Inflammatory macrophage treated with lipopolysaccharide for 4 hours (primary cell): Measurements from ENCODE around the gene ABLIM3.
A peak's percentile ranks its signal among the peaks of the same experiment; 100 is the strongest.

Experiments used
- DNase-seq: peaks from one replicate; pipeline ENCODE4 v3.0.0-alpha.2; 2020

Gene ABLIM3

DNA sequence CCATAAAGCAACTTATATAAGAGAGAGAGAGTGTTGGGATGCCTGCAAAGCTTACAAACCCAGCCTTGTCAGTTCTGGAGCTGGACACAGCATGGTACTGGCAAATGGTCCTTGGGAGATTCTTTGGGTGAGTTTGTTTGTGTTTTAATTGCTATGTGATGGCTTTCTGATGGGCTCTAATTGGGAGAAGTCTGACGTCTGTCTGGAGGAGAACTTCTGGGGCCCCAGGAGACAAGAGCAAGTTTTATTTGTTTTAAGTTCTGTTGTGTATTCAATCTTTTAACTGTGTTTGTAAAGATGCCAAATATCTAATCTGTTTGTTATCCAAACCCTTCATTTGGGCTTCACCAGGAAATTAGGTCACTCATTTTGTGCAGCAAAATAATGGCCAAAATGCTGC is 80.0 kb downstream of the ABLIM3 start:
- no peak for DNase-seq

DNA sequence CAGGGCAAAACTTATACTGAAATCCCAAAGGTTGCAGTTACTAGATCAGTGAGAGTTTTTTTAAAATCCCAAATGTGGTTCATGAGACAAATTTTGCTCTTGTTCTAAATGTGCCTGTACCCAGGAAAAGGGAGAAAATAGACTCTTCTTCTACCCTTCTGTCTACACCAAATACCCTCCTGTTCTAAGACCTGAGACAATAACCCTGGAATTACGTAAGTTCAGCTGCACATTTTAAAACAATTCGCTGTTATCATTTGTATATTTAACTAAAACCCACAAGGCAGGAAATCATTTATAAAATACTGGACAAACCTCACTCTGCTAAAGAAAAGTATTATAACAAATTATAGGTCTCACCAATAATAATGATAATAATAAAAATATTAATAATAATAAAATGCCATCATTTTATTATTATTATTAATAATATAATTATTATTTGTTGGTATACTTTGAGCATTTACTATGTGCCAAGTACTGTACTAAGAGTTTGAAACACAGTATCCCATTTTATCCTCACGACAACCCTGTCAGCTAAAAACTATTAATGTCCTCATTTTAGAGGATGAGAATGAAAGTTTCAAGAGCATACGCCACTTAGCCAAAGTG is 80.5 kb downstream of the ABLIM3 start:
- no peak for DNase-seq

DNA sequence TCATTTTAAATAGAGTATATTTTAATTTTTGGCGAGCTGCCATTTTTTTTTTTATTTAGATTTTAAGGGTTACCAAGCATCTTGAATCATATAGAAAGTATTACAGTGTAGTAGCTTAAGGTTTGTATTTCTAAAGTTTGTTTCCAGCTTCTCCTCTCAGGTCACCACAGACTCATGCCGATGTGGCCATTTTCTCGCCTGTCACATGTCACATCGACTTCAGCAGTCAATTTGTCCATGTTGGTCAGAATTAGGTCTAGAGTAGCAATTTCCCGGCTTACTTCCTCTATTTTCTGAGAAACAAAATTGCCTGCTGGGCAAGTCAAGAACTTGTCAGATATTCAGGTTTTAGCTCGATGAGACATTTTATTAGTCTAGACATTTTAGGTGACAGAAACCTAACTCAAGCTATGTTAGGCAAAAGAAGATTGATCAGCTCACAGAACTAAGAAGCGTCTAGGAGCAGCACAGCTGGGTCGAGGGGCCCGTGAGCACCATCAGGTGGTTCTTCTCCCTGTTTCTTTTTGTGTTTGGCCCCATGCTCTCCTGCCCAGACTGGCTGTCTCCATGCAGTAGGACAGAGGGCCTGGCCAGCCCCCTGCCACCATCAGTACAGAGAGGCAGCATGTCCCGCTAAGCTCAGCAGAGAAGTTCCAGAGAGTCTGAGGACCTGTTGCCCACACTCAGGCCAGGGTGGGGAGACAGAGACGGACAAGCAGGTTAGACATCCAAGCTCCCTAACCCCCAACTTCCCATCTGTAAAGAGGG is 82.0 kb downstream of the ABLIM3 start:
- peak; percentile 69 for DNase-seq

DNA sequence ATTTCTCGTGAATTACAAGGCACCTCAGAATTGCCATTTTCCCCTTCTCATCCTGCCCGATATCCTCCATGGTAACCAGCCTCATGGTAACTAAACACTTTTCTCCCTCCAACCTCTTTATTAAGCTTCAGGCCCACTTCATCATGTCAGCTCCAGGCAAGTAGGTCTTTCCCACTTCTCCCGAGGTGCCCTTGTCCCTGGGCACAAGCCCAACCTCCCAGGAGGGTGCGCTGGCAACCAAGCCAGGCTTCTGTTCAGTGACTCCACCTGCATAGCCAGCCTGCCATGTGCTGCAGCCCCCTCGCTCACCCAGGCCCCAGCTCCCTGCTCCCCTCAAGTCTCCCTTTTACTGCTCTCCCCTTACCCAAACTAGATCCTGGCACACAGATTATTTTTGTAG is 83.0 kb downstream of the ABLIM3 start:
- DNase-seq: no peak

DNA sequence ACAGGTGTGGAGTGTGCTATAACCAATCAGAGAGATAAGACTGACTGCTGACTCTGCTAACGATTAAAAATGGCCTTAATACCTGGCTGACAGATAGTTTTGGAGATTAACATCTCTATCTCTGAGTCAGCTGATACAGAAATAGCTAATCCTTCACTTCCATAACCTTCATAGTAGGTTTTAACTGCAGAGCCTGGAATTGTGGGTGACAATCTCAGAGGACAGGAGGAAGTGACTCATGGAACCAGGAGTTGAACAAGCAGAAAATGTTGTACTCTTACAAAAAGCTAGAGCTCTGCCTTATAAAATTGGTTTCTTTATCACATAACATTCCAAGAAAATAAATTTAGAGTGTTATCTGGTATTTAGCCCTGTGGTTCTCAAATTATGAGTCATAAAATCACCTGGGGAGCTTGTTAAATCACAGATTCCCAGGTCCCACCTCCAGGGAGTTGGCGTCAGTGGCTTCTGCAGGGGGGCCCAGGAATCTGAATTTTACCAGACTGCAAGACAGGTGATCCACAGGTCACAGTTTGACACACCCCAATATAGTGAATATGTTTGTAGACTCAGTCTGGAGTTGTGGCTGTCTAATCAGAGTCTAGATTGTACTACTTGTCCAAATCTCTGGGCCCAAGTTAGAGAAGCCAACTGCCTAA is 86.0 kb downstream of the ABLIM3 start:
- peak; percentile 4 for DNase-seq

DNA sequence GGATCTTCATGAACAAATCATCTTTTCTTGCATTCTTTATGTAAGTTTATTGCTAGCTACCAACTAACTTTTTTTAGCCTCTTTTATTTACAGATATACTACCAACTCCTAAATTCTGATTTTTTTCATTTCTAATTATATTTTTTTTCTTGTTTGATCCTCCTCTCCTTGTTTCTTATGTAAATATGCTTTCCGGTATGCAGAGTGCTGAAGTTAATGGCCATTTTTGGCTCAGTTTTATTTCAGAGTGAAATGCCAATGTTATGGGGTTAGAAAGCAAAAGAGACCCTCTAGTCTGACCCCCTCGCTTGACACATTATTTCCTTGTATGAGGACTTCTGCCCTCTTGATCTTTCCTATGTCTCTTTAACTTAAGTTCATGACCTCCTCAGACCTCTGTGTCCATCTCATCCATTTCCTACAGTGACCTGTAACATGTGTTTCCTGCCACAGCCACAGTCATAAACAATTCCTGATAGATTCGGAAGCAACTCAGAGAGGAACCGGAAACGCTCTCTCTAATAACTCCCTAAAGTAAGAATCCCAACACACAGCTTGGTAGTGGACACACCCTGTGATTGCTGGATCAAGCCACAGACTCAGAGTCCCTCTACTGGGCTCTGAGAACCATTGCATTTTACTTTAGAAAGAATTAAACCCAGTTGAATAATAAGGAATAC is 87.5 kb downstream of the ABLIM3 start:
- DNase-seq: peak; percentile 72

DNA sequence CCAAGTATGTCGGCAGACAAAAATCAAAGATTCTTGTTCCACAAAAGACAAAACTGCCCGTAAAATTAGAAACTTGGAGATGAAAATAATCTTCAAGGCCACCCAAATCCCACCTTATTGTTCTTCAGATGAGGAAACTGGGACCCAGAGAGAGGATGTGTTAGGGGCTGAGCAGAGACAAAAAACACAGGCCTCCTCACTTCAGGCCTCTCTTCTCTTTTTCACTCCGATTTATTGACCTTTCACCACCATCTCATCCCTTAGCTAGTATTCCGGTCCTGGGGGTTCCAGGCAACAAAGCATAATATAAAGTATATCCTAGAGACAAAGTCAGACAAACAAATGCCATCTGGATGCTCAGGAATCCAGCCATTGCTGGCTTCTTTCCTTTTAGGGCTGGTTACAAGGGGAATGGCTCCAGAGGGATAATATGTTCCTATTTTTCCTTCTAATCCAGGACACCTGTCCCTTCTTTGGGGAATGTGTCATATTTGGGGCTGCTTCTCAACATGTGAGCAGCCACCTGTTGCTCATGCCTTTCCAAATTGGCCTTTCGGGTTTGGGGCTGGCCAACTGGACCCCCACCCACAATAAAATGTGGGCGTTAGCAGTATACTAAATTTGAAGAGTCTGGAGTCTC is 88.1 kb downstream of the ABLIM3 start:
- DNase-seq: no peak

DNA sequence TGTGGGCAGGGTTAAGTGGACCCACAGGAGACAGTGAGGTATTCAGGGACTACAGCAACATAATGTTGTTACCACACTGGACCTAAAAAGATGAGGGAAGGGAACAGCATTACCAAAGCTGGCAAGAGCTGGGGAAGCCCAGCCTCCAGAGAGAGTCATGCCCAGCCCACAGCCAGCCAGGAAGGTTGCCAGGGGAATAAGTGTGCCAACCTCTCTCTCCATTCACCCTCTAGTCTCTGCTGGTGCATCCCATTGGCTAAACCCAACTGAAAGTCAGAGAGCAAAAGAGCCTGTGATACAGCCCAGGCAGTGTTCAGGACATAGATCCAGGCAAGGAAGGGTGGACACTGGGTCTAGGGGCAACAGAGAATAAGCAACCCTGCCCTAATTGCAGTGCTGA is 94.5 kb downstream of the ABLIM3 start:
- no peak for DNase-seq

DNA sequence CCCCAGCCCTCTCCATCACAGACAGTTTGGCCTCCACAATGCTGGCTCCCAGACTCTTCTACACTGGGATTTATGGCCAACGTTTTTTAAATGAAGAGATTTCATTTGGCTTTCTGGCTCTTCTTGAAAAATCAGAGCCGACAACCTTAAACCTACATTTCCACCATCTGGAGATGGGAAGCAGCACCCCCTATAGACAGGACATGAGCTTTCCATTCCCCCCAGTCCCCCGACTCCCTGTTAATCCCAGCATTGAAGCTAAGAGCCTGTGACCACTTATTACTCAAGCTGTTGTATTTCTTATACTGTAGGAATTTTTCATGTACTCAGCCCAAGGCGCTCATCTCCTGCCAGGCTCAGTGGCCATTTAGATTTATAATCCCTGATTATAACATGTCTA is 96.4 kb downstream of the ABLIM3 start:
- DNase-seq: no peak

DNA sequence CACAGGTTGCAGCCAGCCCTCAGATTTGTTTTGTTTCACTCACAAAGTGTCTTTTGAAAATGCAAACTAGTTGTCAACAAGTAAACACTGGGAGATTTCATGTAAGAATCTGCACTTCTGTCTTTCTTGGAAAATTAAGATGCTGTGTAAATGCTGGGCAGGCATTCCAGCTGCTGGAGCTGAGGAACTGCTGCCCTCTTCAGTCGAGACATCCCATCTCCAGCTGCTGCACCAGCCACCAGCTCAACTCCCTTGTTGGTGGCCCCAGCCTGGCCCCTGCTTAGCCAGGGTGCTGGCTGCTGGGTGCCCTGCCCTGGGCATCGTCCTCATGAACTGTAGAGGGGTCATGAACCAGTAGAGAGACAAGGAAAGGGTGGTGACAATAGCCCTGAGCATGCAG is 97.2 kb downstream of the ABLIM3 start:
- no peak for DNase-seq

DNA sequence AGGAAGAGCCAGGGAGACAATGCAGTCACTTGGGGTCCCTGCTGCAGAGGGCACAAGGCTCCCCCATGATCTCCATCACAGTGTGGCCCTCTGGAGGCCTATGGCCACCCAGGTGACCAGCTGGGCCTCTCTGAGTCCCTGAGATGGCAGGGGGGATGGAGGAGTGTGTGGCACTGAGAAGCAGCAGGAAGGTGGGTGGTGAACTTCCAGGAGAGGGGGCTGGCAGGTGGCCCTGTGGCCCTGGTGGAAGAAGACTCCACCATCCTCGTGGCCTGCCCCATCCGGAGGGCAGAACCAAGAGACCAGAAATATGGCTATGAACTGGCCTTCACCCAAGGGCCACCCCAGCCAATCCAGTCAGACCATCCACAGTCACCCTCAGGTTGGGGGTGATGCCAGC is 98.6 kb downstream of the ABLIM3 start:
- DNase-seq: no peak

DNA sequence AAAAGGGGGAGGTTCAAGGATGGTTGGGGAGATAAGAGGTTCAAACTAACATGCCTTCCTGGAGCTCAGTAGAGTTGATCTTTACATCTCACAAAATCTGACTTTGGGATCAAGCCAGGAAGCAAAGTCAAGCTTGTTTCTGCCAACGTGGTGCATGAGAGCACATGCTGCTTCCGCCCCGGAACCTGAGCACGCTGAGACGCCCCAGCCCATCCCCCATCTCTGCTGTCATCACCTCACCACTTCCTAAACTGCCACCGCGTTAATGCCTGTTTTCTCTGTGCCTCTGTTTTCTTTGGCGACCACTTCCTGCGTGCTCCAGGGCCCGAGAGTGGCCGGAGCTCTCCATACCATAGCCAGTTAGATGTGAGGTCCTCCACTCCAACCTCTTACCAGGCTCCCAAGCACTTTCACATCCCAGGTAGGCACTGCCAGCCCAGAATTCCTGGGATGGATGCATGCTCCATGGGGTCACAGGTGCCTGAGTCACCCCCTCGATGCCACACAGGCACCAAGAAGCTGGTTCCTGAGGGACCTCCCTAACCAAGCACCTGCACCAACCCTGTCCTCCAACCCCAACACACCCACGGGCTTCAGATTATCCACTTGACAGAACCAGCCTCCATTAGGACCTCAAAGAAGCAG is 99.2 kb downstream of the ABLIM3 start:
- DNase-seq: peak; percentile 18

DNA sequence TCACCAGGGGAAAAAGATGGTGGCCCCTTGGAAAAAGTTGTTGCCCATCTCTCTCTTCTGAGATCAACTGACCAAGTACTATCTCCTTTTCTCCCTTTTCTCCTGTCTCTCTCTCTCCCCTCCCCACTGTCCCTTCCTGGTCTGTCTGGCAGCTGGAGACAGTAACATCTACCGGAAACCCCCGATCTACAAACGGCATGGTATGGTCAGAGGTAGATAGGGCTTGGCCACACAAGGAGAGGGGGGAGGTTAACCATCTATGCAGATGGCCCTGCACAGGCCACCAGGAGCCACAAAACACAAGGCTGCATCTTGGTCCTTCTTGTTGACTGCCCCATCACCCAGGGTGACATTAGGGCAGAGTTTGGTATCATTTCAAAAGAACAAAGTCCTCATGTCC is 101.0 kb downstream of the ABLIM3 start:
- DNase-seq: no peak

DNA sequence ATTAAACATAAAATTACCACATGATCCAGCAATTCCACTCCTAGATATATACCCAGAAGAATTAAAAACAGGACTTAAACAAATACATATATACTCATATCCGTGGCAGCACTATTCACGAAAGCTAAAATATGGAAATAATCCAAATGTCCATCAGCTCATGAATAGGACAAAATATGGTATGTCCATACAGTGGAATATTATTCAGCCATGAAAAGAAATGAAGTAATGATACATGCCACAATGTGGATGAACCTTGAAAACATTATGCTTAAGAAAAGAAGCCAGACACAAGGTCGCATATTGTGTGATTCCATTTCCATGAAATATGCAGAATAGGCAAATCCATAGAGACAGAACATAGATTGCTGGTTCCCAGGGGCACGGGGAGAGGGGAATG is 105.6 kb downstream of the ABLIM3 start:
- no peak for DNase-seq

DNA sequence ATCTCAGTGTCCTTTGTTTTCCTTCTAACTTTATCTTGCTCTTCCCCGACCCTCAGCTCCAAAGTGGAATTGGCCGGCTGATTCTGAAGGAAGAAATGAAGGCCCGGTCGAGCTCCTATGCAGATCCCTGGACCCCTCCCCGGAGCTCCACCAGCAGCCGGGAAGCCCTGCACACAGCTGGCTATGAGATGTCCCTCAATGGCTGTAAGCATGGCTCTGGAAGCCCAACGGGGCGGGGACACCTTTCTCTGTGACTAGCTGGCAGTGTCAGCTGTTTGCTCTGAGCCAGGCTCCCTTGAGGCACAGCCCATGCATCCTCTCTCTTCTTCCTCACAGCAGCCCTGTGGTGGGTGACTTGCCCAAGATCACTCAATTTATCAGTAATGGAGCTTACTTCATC is 106.4 kb downstream of the ABLIM3 start:
- DNase-seq: no peak

DNA sequence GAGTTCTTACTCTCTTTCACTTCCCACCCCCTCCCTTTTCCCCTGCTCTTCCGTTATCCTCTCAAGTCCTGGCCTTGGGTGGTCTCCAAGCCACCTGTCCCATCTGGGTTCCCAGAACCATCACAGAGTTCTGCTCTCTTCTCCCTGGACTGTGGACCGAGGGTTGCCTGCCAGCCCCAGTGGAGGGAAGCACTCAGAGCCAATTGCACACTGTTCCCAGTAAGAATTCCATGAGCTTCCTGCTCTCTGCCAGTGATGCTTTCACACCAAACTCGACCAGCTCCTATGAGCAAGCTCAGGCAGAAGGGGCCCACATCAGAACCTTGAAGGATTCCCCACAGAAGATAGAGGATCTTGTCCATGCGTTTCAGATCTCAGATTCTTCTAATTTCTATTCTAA is 110.3 kb downstream of the ABLIM3 start:
- no peak for DNase-seq

DNA sequence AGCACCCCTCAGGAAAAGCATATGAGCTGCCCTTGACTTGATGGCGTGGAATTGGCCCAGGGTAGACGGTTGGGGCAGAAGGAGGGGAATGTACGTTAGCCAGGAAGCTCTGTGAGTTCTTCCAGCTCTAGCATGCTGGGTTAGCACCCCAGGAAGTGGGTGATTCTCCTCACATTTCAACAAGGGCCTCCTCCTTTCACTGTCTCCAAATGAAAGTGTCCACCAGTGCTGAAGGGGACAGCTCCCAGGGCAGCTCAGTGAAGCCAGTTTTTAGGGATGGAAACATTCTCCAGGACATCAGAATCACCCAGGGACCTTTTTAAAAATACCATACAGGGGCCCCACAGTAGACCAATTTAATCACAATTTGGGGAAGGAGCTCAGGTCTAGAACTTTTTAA is 113.2 kb downstream of the ABLIM3 start:
- DNase-seq: no peak

DNA sequence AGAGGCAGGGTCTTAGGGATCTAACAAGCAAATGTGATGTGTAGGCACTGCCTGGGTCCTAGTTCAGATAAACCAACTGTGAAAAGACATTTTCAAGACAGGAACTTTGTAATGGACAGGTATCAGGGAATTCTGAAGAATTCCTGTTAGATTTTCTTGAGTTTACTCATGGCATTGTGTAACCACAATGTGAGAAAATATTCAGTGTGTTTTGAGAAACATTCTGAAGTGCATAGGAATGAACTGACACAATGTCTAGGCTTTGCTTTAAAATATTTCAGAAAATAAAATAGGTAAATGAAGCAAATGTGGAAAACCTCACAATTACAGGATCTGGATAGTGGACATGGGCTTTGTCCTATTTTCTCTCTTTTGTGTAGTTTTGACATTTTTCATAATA is 115.2 kb downstream of the ABLIM3 start:
- DNase-seq: no peak

DNA sequence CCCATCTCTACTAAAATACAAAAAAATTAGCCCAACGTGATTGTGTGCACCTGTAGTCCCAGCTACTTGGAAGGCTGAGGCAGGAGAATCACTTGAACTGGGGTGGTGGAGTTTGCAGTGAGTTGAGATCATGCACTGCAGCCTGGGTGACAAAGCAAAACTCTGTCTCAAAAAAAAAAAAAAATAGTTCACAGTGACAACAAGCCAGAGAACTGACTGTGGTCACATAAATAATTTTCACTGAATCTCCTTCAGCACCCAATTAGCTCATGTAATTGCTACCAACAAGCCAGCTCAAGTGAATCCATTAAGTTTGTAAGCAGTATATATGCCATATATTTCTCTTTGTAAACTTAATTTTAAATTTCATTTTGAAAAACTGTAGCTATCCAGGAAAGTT is 115.8 kb downstream of the ABLIM3 start:
- DNase-seq: no peak

DNA sequence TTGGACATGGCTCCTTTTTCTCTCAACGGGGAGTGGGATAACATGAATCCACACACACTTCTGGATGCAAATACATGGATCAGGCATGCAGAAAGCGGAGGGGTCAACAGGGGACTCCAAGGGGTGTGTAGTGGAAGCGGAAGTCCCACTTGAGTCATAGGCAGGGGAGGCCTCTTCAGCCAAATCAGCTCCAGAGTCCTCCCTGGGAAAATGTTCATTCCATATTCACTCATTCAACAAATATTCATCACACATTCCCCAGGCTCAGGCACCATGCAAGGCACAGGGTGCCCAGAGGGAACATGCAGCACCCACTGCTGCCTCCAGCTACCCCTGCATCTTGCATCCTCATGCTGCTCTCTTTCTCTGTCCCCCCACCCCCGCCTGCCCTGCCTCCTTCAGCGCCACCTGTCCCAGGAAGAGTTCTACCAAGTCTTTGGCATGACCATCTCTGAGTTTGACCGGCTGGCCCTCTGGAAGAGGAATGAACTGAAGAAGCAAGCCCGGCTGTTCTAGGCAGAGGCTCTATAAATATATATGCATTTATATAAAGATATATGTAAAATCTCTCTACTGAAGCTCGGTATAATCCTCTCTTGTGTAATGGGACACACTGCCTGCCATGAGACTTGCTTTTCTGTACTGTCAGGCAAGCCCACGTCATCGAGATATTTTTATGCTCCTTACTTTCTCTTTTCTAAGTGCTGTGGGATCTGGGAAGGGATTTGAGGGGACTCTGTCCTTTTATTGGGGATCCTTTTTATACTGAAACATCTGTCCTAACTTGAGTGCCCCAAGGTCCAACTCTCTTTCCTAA is 116.8 kb downstream of the ABLIM3 start:
- DNase-seq: no peak

DNA sequence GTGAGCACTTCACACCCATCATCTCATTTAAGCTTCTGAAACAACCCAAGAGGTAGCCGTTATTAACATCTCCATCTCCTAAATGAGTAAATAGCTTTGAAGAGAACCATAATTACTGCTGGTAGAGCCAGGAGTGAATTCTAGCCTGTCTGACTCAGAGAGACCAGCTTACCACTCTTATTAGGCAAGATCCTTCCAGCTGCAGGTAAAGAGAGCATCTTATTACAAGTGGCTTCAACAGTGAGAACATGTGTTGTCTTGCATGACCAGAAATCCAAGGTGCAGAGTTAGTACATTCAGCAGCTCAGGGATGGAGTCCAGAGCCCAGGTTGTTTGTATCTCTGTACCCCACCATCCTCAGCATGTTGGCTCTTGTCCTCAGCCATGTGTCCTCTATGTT is 119.5 kb downstream of the ABLIM3 start:
- DNase-seq: no peak

DNA sequence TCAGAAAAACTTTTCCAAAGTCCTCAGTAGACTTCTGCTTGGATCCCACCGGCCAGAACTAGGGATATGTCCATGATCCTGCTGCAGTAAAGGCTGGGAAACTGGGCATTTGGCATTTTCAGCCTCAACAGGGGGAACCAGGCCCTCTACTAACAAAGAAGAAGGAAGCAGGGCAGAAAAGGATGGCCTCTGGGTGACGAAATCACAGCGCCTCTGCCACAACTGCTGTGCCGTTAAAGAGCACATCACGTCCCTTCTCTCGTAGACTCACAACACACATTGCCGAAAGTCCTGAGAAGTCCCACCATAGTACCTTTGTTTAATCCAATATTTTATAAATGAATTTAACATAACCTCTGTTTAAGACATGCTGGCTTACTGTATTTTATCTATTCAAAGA is 120.0 kb downstream of the ABLIM3 start:
- DNase-seq: peak; percentile 33
